ENCODE measurements around the gene MYH14. TPM values are rescaled to one million over a fixed set of nuclear protein-coding genes. Genes with fewer than 3 reads are reported as not detected.

Gene MYH14
- total and polyA plus RNA-seq, 9 of the 15 experiments (the other 6 are each of a cell fraction or from before 2014, with no cell fraction given), result 0.04 to 0.86 (median 0.19) TPM; not detected in 2

DNA sequence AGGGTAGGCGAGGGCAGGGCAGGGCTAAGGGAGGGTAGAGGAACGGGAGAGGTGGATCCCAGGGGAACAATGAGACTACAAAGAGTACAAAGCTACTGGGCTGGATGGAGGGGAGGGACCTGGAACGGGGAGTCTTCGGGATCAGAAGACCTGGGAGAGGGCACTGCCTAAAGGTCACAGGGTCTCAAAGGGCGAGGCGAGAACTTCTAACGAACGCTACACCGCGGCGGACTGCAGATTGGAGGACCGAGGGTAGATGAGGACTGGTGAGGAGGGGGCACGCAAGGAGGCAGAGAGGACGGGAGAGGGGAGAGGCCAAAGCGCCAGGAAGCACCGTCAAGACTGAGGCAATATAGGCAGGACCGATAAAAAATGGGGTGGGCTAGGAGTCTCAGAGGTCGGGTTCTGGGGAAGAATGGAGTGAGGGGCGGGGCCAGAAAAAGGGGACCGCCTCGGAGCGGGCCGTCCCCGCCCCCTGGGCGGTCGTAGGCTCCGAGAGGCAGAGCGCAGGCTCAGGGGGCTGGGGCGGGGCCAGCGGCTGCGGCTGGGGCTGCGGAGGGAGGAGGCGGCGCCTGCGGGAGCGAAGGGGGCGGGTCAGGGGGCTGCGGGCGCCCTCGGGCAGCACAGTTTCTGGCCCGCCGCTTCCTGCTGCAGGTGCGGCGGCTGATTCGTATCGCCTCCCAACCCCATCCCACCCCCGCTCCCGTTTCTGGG lies 127.1 kb downstream of the MYH14 start (continued):
- TF ChIP-seq SMAD3 (CRISPR knock-in tag; conservative IDR thresholded peaks at IDR 0.05) (no peak), NCOA6 (IDR thresholded peaks at IDR 0.05) (no peak), RBM17 (IDR thresholded peaks at IDR 0.05; ENCODE audit: borderline replicate concordance, low read depth, low read length) (no peak), ARID1B (IDR thresholded peaks at IDR 0.05) (peak; percentile 18; the same call in 1 of the 2 replicates), KLF16 (IDR thresholded peaks at IDR 0.05) (no peak), PRPF4 (IDR thresholded peaks at IDR 0.05; ENCODE audit: insufficient read depth, low read depth, low read length, poor library complexity, severe bottlenecking) (no peak), CTBP1 (IDR thresholded peaks at IDR 0.05; ENCODE audit: borderline replicate concordance) (no peak; the same call in 1 of the 2 replicates), SRSF9 (IDR thresholded peaks at IDR 0.05; ENCODE audit: borderline replicate concordance, low read depth, low read length) (no peak), ZNF217 (CRISPR knock-in tag; IDR thresholded peaks at IDR 0.05) (no peak), RBM34 (IDR thresholded peaks at IDR 0.05; ENCODE audit: borderline replicate concordance, insufficient read depth, low read length) (no peak), NFE2 (IDR thresholded peaks at IDR 0.05; ENCODE audit: low read depth) (no peak), MAZ (CRISPR knock-in tag; conservative IDR thresholded peaks at IDR 0.05 in 1 of 2, IDR thresholded peaks at IDR 0.05 in 1 of 2) (peak; percentile 58 to 68; a peak in 2 of 4 replicates), RCOR1 (IDR thresholded peaks at IDR 0.05; ENCODE audit: borderline replicate concordance in 1 of 2, low read depth in 2 of 2, low read length in 2 of 2) (no peak; a peak in 1 of 4 replicates), ZNF696 (CRISPR knock-in tag; conservative IDR thresholded peaks at IDR 0.05) (no peak), ZNF551 (CRISPR knock-in tag; IDR thresholded peaks at IDR 0.05) (no peak), HNRNPL (IDR thresholded peaks at IDR 0.05; ENCODE audit: low read depth, low read length) (no peak), KAT7 (CRISPR knock-in tag; IDR thresholded peaks at IDR 0.05; ENCODE audit: borderline replicate concordance) (no peak), ZNF589 (CRISPR knock-in tag; IDR thresholded peaks at IDR 0.05; ENCODE audit: low read depth) (no peak), MAFG (tag; conservative IDR thresholded peaks at IDR 0.05) (no peak), RBM15 (IDR thresholded peaks at IDR 0.05; ENCODE audit: insufficient read depth, low read length) (no peak), NFXL1 (CRISPR knock-in tag; IDR thresholded peaks at IDR 0.05) (no peak), ZNF174 (CRISPR knock-in tag; IDR thresholded peaks at IDR 0.05) (no peak), TCF7L2 (IDR thresholded peaks at IDR 0.05; ENCODE audit: low read depth, low read length) (no peak)
- TF ChIP-seq, protein P1, sequence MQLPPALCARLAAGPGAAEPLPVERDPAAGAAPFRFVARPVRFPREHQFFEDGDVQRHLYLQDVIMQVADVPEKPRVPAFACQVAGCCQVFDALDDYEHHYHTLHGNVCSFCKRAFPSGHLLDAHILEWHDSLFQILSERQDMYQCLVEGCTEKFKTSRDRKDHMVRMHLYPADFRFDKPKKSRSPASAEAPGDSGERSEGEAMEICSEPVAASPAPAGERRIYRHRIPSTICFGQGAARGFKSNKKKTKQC (CRISPR knock-in tag; IDR thresholded peaks at IDR 0.05), result no peak
- TF ChIP-seq, protein P2, sequence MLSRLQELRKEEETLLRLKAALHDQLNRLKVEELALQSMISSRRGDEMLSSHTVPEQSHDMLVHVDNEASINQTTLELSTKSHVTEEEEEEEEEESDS (CRISPR knock-in tag; IDR thresholded peaks at IDR 0.05), result no peak
- TF ChIP-seq, protein P3, sequence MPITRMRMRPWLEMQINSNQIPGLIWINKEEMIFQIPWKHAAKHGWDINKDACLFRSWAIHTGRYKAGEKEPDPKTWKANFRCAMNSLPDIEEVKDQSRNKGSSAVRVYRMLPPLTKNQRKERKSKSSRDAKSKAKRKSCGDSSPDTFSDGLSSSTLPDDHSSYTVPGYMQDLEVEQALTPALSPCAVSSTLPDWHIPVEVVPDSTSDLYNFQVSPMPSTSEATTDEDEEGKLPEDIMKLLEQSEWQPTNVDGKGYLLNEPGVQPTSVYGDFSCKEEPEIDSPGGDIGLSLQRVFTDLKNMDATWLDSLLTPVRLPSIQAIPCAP (CRISPR knock-in tag; IDR thresholded peaks at IDR 0.05; ENCODE audit: borderline replicate concordance), result no peak
- TF ChIP-seq, protein P4, sequence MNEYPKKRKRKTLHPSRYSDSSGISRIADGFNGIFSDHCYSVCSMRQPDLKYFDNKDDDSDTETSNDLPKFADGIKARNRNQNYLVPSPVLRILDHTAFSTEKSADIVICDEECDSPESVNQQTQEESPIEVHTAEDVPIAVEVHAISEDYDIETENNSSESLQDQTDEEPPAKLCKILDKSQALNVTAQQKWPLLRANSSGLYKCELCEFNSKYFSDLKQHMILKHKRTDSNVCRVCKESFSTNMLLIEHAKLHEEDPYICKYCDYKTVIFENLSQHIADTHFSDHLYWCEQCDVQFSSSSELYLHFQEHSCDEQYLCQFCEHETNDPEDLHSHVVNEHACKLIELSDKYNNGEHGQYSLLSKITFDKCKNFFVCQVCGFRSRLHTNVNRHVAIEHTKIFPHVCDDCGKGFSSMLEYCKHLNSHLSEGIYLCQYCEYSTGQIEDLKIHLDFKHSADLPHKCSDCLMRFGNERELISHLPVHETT (CRISPR knock-in tag; conservative IDR thresholded peaks at IDR 0.05 in 1 of 2, IDR thresholded peaks at IDR 0.05 in 1 of 2), result no peak

All from K562 (cell line).